Right cardiac atrium (tissue), 5 donors: ENCODE data around the gene WFIKKN2. TPM values are rescaled to one million over a fixed set of nuclear protein-coding genes. Genes with fewer than 3 reads are reported as not detected.
A peak's percentile ranks its signal among the peaks of the same experiment; 100 is the strongest.

ENCODE experiments used
- ATAC-seq, 2 donors: fragments of 200-7000 bp; cut with Tn5 transposase; one replicate each; pipeline versions ENCODE4 v1.8.0 to v1.9.1; 2020; ENCODE audit warnings: moderate library complexity in 2 of 2, mild to moderate bottlenecking in 1 of 2
- DNase-seq, 3 donors: peaks; one replicate each; pipeline ENCODE4 v3.0.0-alpha.2; 2020
- H3K27ac ChIP-seq: one replicate; pipeline ENCODE4 v1.5.1; 2013; ENCODE audit warnings: mild to moderate bottlenecking, low read length, control low read depth, moderate library complexity
- H3K27me3 ChIP-seq: one replicate; pipeline ENCODE4 v1.6.1; 2013; ENCODE audit not compliant: control insufficient read depth, insufficient read depth
- H3K4me1 ChIP-seq: one replicate; pipeline ENCODE4 v1.6.1; 2013; ENCODE audit warnings: low read length; ENCODE audit not compliant: control insufficient read depth, insufficient read depth
- H3K4me3 ChIP-seq: one replicate; pipeline ENCODE4 v1.5.1; 2013; ENCODE audit warnings: low read length, control low read depth
- H3K9me3 ChIP-seq: one replicate; pipeline ENCODE4 v1.6.1; 2013; ENCODE audit warnings: low read length; ENCODE audit not compliant: control insufficient read depth
- WGBS: extraction: QIAGEN DNeasy Blood & Tissue Kit; methylation state at CpG from one replicate; pipeline ENCODE4 v1.1.7; 2013; 5-methylcytosine and 5-hydroxymethylcytosine counted together
- intact Hi-C, 4 donors: fragments of 100-400 bp; cut with DNase I; formaldehyde crosslinking; loops; one replicate each; pipeline versions ENCODE4 v1.11.0 to v1.14.0; 2022 to 2023
- polyA plus RNA-seq: library from polyadenylated mRNA; stranded (reverse); fragments of 200-250 nt; gene quantifications from one replicate; pipeline ENCODE4 v1.2.3, GENCODE V29; 2013
- total RNA-seq, 4 donors: library from RNA; stranded (reverse); fragmentation: NEBNext Ultra II Directional; extraction: Animal tissue kit (Norgen Biotek cat#: 25700); gene quantifications; one replicate each; pipeline ENCODE4 v1.2.1, GENCODE V29; 2021
- donor health status: healthy with polysubstance abuse.
- donor health status: DM: no; HTN: yes; CAD: no.
- donor health status: DM: no; HTN: no; CAD: no.
- donor health status: DM: no; HTN: yes; CAD: no; lungs with severe emphysema.
- donor health status: DM: yes; HTN: yes; CAD: no.

The WFIKKN2 gene
- total and polyA plus RNA-seq, 5 donors, result 0.68 to 3.0 (median 1.1) TPM

DNA sequence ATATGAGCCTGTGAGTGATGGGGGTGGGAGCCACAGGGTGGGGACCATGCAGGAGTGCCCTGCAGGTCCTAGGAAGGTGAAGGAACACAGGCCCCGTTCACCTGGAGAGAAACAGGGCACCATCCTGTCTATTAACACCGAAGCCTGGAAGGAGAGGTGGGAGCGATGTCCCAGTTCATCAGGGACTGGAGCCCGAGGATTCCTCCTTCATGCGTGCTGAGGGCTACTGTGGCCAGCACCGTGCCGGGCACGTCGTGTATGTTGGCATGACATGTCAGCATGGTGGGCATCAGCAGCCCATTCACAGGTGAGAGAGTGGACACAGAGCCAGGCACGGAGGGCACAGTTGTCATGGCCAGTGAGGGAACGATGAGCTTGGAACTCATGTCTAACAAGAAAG lies 1.4 kb downstream of the WFIKKN2 start:
- no peak overlapping the region for H3K4me3 ChIP-seq
- H3K27ac ChIP-seq, result no peak overlapping the region
- no peak for ATAC-seq
- WGBS, result 93% methylated on average over 11 of the region's 11 CpGs
- no peaks in the 10 kb centered on the region for H3K27me3 ChIP-seq
- no peaks in the 10 kb centered on the region for H3K9me3 ChIP-seq
- no peak for DNase-seq
- H3K4me1 ChIP-seq, result peaks cover 2% of the 10 kb centered on the region
- intact Hi-C loops, result loop anchor here in 2 of 4 donors (5.0 to 10.0 kb wide), 2 partner anchors 292 to 295 kb away; partner anchors contain the start of gene SPATA20 (in 1 of the 2)

DNA sequence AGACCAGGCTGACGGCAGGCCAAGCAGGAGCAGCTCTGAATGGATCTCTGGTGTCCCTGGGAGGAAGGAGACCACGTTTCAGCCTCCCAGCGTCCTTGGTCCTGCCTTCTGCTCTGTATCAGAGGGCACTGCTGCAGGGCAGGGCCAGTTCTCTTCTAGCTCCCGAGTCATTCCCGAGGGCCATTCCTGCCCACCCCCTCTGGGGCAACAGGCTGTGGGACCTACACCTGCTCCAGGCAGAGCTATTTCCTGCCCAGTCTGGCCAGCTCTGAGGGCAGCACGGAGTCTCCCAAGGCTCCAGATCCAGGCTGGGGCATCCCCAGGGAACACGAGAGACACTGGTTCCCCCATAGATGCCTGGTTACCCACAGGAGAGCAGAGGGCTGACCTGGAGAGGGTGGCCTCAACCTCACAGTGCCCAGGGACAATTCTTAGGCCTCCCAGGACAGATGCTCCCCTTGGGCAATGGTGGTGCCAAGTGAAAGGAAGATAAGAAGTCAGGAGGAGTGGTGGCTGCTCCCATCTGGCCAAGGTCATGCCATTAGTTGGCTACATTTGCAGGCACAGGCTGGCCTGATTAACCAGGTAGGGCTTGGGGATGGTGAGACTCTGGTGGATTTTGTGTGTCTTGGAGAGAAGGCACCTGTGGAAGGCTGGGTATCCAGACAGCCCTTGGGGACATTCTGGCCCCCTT lies 2.0 kb downstream of the WFIKKN2 start:
- no peak for DNase-seq
- H3K27ac ChIP-seq, result no peak overlapping the region

DNA sequence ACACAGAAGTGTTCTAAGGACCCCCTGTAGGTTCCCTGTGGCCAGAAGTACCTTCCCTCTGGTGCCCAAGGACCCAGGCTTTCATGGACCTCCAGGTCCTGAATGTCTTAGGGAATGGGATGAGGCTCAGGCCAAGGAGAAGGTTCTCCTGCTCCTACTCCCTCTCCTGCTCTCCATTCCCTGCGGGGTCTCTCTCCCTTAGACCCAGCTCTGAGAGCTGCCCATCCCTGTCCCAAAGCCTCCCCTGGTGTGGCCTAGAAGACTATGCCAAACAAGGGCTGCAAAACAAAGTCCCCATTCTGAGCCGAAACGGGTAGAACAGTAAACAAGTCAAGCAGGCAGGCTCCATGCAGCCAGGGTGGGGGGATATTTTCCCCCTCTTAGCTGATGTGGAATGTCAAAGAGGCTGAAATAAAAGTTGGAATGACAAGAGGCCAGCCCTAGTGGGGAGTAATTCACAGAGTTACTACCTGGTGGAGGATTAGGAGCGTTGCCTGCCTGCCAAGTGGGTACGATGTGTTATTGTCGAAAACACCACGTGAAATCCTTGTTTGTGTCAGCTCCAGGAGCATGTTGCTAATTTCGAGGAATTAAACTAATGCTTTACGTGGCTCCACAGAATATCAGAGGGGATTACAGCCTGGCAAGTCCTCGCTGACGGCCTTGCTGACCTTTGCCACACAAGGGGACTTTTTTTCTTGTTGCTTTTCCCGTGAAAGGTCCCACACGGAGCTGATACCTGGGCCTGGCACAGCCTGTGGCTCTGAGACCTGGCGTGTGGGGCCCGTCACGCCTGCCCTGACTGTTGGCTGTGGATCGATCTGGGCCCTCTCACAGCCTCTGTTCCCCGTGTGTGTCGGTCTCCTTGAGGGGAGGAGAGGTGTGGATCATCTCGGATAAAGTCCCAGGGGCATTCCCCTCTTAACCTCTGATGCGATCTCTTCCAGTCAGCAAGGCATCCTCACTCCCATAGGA lies 2.9 kb downstream of the WFIKKN2 start:
- H3K27ac ChIP-seq, result no peak overlapping the region
- no peak for ATAC-seq

More for the DNA sequence above, 2.0 kb downstream of the WFIKKN2 start:
- intact Hi-C loops, result loop anchor here in 2 of 4 donors (5.0 to 10.0 kb wide), 2 partner anchors 293 to 295 kb away; partner anchors contain the start of gene SPATA20 (in 1 of the 2)
- Histone ChIP-seq H3K9me3 (no peaks in the 10 kb centered on the region), H3K4me1 (peaks cover 2% of the 10 kb centered on the region), H3K4me3 (no peak overlapping the region), H3K27me3 (no peaks in the 10 kb centered on the region)
- 80% methylated on average over 7 of the region's 7 CpGs for WGBS
- ATAC-seq, result no peak

DNA sequence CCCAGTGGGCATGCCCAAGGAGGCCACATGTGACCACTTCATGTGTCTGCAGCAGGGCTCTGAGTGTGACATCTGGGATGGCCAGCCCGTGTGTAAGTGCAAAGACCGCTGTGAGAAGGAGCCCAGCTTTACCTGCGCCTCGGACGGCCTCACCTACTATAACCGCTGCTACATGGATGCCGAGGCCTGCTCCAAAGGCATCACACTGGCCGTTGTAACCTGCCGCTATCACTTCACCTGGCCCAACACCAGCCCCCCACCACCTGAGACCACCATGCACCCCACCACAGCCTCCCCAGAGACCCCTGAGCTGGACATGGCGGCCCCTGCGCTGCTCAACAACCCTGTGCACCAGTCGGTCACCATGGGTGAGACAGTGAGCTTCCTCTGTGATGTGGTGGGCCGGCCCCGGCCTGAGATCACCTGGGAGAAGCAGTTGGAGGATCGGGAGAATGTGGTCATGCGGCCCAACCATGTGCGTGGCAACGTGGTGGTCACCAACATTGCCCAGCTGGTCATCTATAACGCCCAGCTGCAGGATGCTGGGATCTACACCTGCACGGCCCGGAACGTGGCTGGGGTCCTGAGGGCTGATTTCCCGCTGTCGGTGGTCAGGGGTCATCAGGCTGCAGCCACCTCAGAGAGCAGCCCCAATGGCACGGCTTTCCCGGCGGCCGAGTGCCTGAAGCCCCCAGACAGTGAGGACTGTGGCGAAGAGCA lies 4.4 kb downstream of the WFIKKN2 start:
- ATAC-seq (no peak), DNase-seq (no peak)
- Histone ChIP-seq H3K9me3 (no peaks in the 10 kb centered on the region), H3K4me3 (no peak overlapping the region), H3K4me1 (peaks cover 2% of the 10 kb centered on the region), H3K27me3 (no peaks in the 10 kb centered on the region), H3K27ac (no peak overlapping the region)
- intact Hi-C loops, result loop anchor here (2.0 to 10.0 kb wide), 6 partner anchors 52 to 297 kb away; partner anchors contain the start of gene SPATA20 (in 3 of the 4)
- WGBS, result 94% methylated on average over 29 of the region's 29 CpGs

More for the DNA sequence above, 2.9 kb downstream of the WFIKKN2 start:
- Histone ChIP-seq H3K9me3 (no peaks in the 10 kb centered on the region), H3K4me1 (peaks cover 2% of the 10 kb centered on the region), H3K4me3 (no peak overlapping the region), H3K27me3 (no peaks in the 10 kb centered on the region)
- intact Hi-C loops, result loop anchor here in 3 of 4 donors (2.0 to 10.0 kb wide), 3 partner anchors 53 to 296 kb away; partner anchors contain the start of gene SPATA20 (in 1 of the 3)
- no peak for DNase-seq
- 80% methylated on average over 21 of the region's 21 CpGs for WGBS

DNA sequence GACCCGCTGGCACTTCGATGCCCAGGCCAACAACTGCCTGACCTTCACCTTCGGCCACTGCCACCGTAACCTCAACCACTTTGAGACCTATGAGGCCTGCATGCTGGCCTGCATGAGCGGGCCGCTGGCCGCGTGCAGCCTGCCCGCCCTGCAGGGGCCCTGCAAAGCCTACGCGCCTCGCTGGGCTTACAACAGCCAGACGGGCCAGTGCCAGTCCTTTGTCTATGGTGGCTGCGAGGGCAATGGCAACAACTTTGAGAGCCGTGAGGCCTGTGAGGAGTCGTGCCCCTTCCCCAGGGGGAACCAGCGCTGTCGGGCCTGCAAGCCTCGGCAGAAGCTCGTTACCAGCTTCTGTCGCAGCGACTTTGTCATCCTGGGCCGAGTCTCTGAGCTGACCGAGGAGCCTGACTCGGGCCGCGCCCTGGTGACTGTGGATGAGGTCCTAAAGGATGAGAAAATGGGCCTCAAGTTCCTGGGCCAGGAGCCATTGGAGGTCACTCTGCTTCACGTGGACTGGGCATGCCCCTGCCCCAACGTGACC lies 5.0 kb downstream of the WFIKKN2 start:
- no peak overlapping the region for H3K4me3 ChIP-seq
- H3K4me1 ChIP-seq, result peaks cover 2% of the 10 kb centered on the region
- DNase-seq (no peak), ATAC-seq (no peak)
- no peak overlapping the region for H3K27ac ChIP-seq
- no peaks in the 10 kb centered on the region for H3K9me3 ChIP-seq
- no peaks in the 10 kb centered on the region for H3K27me3 ChIP-seq
- intact Hi-C loops, result loop anchor here (2.0 to 10.0 kb wide), 4 partner anchors 53 to 296 kb away; partner anchors contain the start of gene SPATA20 (in 2 of the 4)
- 91% methylated on average over 29 of the region's 29 CpGs for WGBS

DNA sequence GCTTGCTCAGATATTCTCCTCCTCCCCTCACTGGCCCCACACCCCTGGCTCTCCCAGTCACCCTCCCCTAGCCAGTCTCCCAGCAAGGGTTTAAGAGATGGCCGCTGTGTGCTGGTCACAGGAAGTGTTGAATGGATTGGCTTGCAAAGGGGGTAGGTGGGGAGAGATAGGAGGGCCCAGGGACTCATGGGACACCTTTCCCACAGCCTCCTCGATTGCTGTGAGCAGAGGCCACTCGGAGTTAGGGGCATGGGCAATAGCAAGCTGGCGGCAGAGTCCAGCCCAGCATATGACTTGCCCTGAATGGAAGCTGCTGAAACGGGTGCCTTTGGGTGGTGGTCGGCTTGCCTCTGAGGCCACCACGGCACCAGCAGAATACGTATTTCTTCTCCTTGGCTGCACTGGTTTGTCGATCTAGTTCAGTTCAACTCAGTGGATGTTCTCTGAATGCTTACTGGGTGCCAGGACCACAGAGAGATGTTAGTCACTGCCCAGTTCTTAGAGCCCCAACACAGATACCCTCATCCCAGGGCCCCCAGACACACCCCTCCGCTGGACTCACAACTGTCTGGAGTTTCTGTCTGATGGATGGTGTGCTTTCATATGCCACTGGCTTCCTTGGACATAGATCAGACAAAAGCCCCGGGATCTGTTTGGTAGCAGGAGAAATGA lies 6.0 kb downstream of the WFIKKN2 start:
- Histone ChIP-seq H3K4me1 (peaks cover 2% of the 10 kb centered on the region), H3K9me3 (no peaks in the 10 kb centered on the region), H3K4me3 (no peak overlapping the region), H3K27ac (no peak overlapping the region), H3K27me3 (no peaks in the 10 kb centered on the region)
- DNase-seq, result no peak
- ATAC-seq, result no peak
- intact Hi-C loops, result loop anchor here (2.0 to 10.0 kb wide), 4 partner anchors 54 to 297 kb away; partner anchors contain the start of gene SPATA20 (in 2 of the 4)
- 70% methylated on average over 11 of the region's 11 CpGs for WGBS

DNA sequence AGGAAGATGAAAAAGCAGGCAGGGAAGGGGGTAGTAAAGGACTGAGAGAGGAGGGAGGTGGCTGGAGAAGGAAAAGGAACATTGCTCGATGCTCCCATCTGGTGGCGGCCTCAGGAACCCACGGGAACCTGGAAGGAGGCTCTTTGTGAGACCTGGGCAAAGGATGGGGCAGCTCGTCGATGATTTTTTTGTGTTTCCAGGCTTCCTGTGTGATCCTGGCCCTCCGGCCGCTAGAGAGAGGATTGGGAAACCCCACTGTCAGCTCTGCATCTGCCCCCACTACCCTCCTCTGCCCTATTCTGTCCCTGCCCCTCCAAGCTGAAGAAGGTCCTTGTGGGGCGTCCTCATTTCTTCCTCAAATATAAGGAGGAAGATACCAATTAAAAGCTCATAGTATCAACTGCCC lies 6.6 kb downstream of the WFIKKN2 start:
- WGBS, result 14% methylated on average over 8 of the region's 8 CpGs
- intact Hi-C loops, result loop anchor here (2.0 to 10.0 kb wide), 4 partner anchors 55 to 297 kb away; partner anchors contain the start of gene SPATA20 (in 2 of the 4)
- no peaks in the 10 kb centered on the region for H3K9me3 ChIP-seq
- H3K4me3 ChIP-seq, result no peak overlapping the region
- H3K27me3 ChIP-seq, result no peaks in the 10 kb centered on the region
- no peak overlapping the region for H3K27ac ChIP-seq
- peaks cover 2% of the 10 kb centered on the region for H3K4me1 ChIP-seq
- ATAC-seq (peak; percentile 69 to 73), DNase-seq (peak; percentile 57 to 85 (median 84))

DNA sequence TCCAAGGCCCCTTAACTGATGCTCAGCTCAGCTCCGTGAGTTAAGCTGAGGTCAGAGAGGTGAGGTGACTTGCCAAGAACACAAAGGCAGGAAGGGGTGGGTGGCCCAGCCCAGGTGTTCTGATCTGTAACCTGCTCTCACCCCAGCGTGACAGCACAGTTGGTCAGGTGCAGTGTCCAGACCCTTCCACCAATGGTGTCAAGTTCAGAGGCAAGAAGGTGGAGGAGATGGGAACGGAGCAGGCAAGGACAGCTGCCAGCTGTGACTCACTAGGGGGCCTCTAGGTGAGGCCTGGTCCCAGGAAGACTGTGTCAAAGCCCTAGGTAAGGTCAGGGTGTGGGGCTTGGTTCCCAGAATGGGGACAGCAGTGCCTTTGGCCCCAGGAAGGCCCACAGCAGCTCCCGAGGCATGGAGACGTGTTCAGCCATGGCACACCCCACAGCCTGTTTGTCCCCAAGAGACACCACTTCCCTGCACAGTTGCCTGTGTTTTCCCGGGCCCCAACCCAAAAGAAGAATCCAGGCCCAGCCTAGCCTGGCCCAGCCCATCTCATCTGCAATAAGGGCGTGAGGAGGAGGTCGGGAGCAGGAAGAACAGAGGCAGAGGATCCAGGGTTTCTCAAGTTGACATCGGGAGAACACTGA lies 7.2 kb downstream of the WFIKKN2 start:
- WGBS, result 64% methylated on average over 9 of the region's 9 CpGs
- no peaks in the 10 kb centered on the region for H3K27me3 ChIP-seq
- no peak for DNase-seq
- peaks cover under 1% of the 10 kb centered on the region for H3K4me1 ChIP-seq
- ATAC-seq, result no peak
- H3K9me3 ChIP-seq, result no peaks in the 10 kb centered on the region
- no peak overlapping the region for H3K27ac ChIP-seq
- H3K4me3 ChIP-seq, result no peak overlapping the region
- intact Hi-C loops, result loop anchor here in 3 of 4 donors (5.0 to 10.0 kb wide), 3 partner anchors 55 to 298 kb away; partner anchors contain the start of gene SPATA20 (in 2 of the 3)

DNA sequence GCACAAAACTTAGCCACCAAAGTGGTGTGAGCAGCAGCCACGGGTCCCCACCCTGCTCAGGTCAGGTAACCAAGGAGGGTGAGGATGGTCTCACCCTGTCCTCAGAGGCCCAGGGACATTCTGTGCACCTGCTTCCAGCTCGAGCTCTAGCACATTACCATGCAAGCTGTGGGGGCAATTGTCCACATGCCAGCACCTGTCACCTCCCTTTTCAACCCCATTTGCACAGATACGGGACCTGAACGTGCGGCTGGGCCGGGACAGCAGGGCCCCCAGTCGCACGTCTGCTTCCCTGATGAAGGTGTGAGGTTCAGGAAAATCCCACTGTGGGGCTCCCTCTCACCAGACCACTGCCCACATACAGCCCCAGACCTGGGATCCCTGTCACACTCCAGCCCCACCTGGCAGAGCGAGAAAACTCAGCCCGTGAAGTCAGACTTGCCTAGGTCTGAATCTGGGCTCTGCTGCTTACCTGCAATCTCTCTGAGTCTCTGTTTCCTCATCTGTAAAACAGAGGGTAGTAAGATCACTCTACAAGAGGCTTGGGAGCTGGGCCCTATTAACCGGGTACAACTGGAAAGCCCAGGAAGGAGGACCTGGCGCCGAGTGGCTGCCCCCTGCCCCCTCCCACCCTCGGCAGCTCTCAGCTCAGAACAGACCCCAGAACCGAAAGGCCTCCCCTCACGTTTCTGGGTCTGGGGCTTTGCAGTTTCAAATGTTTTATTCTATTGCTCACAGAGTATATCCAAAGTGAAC lies 7.9 kb downstream of the WFIKKN2 start:
- no peaks in the 10 kb centered on the region for H3K9me3 ChIP-seq
- no peaks in the 10 kb centered on the region for H3K27me3 ChIP-seq
- no peak overlapping the region for H3K4me3 ChIP-seq
- DNase-seq (no peak), ATAC-seq (no peak)
- WGBS, result 88% methylated on average over 16 of the region's 16 CpGs
- no peak overlapping the region for H3K27ac ChIP-seq
- intact Hi-C loops, result loop anchor here in 3 of 4 donors (5.0 to 10.0 kb wide), 3 partner anchors 56 to 299 kb away; partner anchors contain the start of gene SPATA20 (in 2 of the 3)
- H3K4me1 ChIP-seq, result no peaks in the 10 kb centered on the region
